UCSD-AML1 (cell line): ENCODE measurements around the gene TERC.

Experiments
- DNase-seq: peaks from one replicate; lab custom pipeline; 2025; ENCODE audit not compliant: unreplicated experiment; lab: John Stamatoyannopoulos, UW

TERC gene

DNA sequence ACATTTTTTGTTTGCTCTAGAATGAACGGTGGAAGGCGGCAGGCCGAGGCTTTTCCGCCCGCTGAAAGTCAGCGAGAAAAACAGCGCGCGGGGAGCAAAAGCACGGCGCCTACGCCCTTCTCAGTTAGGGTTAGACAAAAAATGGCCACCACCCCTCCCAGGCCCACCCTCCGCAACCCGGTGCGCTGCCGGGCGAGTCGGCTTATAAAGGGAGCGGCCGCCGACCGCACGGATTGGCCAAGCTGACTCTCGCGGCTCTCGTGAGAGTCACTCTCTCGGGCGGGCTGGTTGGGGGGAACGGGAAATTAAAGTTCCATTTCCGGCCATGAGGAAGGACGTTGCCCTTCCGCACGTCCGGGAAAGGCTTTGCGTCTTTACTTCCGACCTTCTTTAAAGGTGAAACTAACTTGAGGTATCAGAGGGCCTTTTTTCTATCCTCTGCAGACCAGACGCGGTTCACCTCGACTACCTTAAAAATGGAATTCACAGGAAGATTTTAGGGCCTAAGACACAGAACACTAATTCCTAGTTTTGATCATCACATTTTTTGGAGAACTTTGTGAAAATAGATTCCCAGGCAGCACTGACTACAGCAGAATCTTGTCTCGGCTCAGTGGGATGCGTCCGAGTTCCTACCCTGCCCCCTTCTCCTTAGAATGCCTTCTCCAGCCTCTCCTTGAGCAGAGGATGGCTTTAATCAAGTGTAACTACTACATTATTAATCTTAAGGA is at the start of gene TERC:
Gene TERC (minus strand): TSS at position 179 of the 731 bp plus-strand sequence.
- peak; percentile 76 for DNase-seq

DNA sequence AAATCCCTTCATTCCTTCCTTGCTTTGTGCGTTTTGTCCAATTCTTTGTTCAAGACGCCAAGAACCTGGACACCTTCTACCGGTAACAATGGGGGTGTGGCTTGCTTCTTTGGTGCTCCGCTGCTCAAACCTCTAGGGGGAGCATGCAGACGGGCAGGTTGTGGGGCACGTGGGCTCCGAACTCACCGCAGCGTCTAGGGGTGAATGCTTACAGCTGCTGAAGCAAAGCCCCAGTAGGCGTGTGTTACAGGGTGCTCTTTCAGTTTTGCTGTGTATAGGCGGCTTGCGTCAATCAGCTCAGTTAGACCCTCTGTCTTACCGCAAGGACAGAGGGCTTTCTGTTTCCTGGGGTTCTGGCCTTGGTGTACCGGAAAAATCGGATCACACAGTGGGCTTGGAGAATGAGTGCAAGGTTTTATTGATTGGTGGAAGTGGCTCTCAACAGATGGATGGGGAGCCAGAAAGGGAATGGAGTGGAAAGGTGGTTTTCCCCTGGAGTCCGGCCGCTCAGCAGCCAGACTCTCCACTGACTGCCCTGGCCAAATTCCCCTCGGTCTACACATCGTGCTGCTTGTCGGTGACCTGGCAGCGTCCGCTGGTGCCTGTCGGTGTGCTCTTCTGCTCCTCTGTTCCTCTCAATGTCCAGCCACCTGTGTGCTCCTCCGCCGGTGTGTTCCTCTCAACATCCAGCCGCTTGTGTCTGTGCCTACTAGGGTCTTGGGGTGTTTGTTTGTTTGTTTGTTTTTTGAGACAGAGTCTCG is 49.1 kb upstream of the TERC start:
- DNase-seq: no peak

DNA sequence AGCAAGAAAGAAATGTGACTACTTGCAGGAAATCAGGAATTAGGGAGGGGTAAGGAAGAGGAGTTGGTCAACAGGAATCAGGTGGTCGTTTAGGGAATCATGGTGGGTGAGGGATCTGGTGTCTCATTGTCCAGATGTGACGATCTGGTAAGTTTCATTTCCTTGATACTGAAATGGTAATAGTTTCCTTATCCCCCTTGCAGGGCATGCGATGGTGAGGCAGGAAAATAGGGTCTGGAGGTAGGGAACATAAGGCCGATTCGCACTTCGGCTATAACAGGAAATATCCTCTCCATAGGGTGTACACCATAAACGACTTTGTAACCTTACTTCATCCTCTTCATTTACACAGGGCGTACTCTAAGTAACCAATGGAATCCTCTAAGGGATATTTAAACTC is 48.4 kb upstream of the TERC start:
- DNase-seq: no peak

- peak; percentile 62 for DNase-seq
Measured at GRCh38 chr3:169812332-169813235, 47.7 kb upstream of the TERC start, which contains the start of the genes LRRC34 and LRRIQ4. Gene LRRC34 (minus strand): TSS chr3:169812904. CDS start chr3:169812548, 356 bp downstream. Gene LRRIQ4 (plus strand): TSS chr3:169812870. CDS start chr3:169821922, 9,052 bp downstream.

DNA sequence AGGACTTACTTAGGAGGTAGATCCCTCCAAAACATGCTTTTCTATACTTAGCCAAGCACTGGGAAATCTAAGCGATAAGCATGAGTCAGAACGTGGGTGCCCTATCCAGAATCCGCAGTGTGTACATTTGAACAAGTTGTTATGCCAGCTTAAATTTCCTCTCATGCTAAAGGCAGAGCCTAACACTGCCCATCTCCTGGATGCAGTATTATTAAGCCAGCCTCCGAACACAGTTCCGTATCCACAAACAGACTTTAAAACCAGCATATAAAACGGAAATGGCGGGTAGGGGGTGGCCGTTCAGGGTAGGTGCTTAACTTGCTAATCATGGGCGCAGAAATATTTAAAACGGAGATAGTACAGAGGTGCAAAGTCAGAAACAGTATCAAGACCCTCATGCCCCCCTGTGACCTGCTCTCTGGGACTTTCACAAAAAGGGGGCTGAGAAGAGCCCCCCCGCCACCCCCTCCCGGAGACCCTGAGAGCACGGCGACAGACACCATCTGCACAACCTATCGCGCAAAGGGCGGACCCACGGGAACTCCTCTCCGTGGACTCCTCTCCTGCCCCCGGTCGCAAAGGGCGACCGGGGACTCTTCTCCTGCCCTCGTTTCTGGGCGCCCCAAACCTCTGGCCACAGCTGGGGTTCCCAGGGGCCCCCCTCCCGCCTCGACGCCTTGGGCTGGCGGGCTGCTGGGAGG is 46.9 kb upstream of the TERC start:
- peak; percentile 50 for DNase-seq

- no peak for DNase-seq
Measured at GRCh38 chr3:169809230-169809795, 44.5 kb upstream of the TERC start.

DNA sequence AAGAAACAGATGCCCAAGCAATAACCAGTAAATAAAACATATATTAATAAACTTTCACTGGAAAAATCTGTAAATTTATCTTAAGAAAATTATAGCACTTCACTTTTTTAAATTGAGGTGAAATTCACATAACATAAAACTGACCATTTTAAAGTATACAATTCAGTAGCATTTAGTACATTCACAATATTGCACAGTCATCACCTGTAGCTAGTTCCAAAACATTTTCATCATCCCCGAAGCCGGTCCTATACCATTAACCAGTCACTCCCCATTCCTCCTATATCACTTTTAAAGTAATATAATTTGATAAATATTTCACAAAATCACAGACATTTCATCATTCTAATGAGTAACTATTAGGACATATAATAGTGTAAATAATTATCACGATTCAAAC is 39.8 kb upstream of the TERC start:
- DNase-seq: no peak

DNA sequence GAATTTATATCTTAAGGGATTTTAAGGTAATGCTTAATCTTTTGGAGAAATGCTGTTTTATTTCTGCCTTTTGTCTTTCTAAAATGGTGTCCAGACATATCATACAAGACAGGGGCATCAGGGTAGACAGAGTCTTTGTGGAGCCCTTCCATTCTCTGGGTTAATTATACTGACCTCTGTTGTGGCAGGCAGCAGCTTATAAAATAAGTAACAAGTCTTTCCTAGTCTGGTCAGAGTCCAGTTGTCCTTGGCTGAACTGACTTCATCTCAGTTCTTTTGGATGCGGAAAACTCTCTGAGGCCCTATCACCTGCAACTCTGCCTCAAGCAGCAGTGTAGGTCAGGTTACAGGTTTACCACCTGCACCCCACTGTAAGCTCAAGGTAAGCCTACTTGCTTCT is 27.5 kb upstream of the TERC start:
- DNase-seq: no peak

- DNase-seq: no peak
Measured at GRCh38 chr3:169790687-169791429, 26.0 kb upstream of the TERC start.

GRCh38 chr3:169790219-169790618 is 25.4 kb upstream of the TERC start:
- DNase-seq: no peak

DNA sequence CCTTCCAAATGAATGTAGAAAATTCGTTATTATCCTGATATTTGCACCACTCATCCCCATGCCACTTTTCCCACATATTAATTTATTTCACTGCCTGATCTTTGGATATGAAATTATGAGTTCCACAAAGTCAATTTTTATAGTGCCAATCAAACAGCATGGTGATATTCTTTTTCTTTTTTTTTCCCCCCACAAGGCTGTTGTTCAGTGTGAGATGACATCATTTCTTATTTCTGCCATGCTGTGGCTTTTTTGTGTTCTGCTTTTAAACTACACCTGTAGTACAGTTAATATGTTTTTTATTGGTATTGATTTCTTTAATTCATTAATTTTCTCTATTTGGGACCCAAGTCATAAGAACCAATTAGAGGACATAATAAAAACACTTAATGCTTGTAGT is 22.9 kb upstream of the TERC start:
- no peak for DNase-seq

DNA sequence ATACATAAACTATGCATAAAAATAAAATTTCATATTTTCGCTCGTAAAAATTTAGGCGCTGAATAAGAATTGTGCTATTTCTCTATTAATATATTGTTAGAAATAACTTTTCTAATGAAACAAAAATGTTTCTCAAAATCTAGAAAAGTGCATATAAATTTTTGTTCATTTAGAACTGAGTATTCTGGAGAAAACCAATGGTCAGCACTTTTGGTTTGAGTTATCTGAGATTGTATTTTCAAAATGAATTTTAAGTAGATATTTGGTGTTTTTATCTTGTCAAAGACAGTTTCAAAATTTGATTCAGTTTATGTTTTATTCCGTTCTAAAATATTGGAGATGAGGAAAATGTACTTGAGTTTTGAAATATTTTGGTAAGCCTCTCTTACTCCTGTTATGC is 22.3 kb upstream of the TERC start:
- DNase-seq: no peak

GRCh38 chr3:169781209-169781855 is 16.5 kb upstream of the TERC start:
- no peak for DNase-seq

- no peak for DNase-seq
Measured at GRCh38 chr3:169780742-169781141, 15.9 kb upstream of the TERC start.

DNA sequence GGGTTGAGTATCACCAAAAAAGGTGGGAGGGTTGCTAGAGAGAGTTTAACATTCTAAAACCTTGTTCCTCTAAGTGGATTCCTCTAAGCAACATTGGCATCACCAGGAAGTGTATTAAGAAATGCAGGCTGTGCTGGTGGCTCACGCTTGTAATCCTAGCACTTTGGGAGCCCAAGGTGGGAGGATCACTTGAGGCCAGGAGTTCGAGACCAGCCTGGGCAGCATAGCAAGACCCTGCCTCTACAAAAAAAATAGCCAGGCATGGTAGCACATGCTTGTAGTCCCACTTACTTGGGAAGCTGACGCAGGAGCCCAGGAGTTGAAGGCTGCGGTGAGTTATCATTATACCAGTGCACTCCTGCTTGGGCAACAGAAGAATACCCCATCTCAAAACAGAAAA is 13.0 kb upstream of the TERC start:
- DNase-seq: no peak

DNA sequence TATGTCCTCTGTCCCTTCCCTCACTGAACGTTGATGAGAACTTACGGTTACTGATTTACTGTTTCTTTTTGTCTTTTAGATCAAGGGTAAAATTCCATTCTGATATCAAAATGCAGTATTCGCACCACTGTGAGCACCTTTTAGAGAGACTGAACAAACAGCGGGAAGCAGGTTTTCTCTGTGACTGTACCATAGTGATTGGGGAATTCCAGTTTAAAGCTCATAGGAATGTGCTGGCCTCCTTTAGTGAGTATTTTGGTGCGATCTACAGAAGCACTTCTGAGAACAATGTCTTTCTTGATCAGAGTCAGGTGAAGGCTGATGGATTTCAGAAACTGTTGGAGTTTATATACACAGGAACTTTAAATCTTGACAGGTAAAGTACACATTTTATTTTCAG is 9.3 kb upstream of the TERC start:
- DNase-seq: no peak

DNA sequence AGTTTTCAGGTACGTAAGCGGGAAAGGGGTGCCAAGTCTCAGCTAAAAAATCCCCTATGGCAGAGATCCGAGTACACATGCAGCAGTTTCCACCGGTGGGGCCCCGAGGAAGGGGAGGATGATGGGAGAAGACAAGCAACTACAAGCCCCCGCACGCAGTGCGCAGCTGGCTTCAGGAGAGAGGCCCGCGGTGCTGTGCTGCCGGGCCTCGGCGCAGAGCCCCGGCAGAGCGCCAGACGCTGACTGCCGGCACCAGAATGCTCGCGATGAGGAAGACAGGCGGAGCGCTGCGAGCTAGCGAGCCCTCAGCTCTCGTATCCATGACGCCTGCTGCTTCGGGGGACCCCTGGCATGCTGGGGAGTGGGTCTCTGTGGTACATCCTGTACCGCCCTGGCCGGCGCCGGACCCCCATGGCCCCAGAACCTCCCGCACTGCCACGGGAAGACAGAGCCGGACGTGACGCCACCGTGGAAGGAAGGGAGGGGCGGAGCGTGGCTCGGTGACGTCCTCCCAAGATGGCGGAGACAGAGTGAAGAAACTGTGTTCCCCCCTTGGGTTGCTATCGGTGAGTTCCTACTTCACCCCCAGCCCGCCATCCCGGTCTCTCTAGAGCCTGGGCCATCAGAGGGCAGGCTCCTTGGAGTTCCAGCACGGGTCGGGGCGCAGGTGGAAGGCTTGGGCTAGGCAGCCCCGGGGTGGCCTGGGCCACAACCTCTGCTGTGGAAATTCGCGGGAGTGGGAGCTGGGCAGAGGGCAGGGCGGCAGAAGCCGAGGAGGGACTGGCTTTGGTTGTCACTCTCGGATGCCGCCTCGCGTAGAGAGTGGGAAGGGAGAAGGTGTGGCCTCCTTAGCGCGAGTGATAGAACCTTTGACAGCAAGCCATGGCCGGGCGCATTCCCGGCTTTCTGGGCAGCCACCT is 8.3 kb upstream of the TERC start, which contains the start of gene MYNN:
Gene MYNN (plus strand): TSS at position 500 of the 920 bp plus-strand sequence. CDS start 900 bp downstream, outside the sequence.
- DNase-seq: peak; percentile 92

GRCh38 chr3:169772305-169772896 is 7.5 kb upstream of the TERC start:
- peak; percentile 80 for DNase-seq
